ENCODE data around the gene FBXL17. TPM values are rescaled to one million over a fixed set of nuclear protein-coding genes. Genes with fewer than 3 reads are reported as not detected.

FBXL17 gene
- total RNA-seq, 1 donor from 2014 or later, result 15.9 TPM

DNA sequence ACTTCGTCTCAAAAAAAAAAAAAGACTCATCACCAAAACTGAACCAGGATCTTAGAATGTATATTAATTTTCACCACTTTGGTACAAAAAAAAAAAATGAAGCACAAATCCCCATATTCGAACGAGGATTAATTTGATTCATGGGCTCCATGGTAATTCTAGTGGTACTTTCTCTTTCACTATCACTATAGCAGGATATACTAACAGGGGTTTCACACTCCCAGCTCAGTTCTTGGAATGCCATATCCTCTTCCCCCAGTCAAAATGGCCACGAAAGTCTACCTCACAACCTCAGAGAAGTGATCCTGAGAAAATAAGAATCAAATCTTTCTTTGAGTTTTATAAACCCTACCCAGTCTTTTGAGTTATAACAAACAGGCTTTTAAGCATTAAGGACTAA, 235.7 kb downstream of the FBXL17 start:
- Mint-ChIP-seq H3K4me3 (ENCODE audit: low read depth) (no peak overlapping the region), H3K4me1 (ENCODE audit: low read depth) (peaks cover under 1% of the 10 kb centered on the region), H3K27ac (no peak overlapping the region), H3K27me3 (no peaks in the 10 kb centered on the region), H3K9me3 (ENCODE audit: low read depth) (no peaks in the 10 kb centered on the region), H3K36me3 (ENCODE audit: insufficient read depth) (peaks cover 4% of the 10 kb centered on the region)
- TF ChIP-seq, protein P1, sequence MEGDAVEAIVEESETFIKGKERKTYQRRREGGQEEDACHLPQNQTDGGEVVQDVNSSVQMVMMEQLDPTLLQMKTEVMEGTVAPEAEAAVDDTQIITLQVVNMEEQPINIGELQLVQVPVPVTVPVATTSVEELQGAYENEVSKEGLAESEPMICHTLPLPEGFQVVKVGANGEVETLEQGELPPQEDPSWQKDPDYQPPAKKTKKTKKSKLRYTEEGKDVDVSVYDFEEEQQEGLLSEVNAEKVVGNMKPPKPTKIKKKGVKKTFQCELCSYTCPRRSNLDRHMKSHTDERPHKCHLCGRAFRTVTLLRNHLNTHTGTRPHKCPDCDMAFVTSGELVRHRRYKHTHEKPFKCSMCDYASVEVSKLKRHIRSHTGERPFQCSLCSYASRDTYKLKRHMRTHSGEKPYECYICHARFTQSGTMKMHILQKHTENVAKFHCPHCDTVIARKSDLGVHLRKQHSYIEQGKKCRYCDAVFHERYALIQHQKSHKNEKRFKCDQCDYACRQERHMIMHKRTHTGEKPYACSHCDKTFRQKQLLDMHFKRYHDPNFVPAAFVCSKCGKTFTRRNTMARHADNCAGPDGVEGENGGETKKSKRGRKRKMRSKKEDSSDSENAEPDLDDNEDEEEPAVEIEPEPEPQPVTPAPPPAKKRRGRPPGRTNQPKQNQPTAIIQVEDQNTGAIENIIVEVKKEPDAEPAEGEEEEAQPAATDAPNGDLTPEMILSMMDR (IDR thresholded peaks at IDR 0.05; ENCODE audit: unreplicated experiment), result no peak
- no peak for DNase-seq (ENCODE audit: low spot score, unreplicated experiment)

DNA sequence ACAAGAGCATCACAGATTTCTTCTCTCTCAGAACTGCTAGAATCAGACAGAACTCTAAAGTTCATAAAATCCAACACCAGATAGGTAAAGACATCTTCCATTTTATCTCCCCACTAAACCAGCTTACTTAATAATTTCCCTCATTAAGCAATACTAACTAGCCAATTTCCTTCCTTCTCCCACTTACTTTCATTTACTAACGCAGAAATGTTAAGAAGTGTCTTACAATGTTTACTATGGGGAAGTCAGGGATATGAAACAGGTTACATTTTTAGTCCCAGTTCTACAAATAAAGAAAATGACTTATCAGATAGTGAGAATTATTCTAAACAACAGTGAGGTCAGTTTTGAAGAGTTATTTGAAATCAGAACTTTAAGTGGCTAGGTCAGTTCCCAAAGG, 236.5 kb downstream of the FBXL17 start:
- no peak overlapping the region for H3K4me3 Mint-ChIP-seq (ENCODE audit: low read depth)
- no peak overlapping the region for H3K27ac Mint-ChIP-seq
- H3K27me3 Mint-ChIP-seq, result no peaks in the 10 kb centered on the region
- H3K9me3 Mint-ChIP-seq (ENCODE audit: low read depth), result no peaks in the 10 kb centered on the region
- TF ChIP-seq, protein P1 (IDR thresholded peaks at IDR 0.05; ENCODE audit: unreplicated experiment), result no peak
- H3K36me3 Mint-ChIP-seq (ENCODE audit: insufficient read depth), result peaks cover 4% of the 10 kb centered on the region
- no peak for DNase-seq (ENCODE audit: low spot score, unreplicated experiment)
- no peaks in the 10 kb centered on the region for H3K4me1 Mint-ChIP-seq (ENCODE audit: low read depth)

DNA sequence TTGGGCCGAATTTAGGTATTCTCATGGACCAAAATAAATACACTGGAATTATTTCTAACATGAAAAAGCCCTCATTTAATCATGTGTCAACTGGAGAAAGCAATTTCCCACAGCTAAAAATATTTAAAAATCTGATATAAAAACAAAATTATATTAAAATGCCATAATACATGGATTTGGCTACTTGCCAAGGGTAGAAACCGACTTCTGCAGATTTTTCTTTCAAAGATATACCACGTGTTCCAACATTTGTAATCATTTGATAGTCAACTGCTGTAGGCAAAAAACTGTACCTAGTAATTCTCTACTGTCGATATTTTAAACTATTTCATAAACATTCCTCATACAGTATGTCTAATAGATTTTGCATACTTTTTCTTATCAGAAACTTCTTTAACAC, 237.6 kb downstream of the FBXL17 start:
- Mint-ChIP-seq H3K27me3 (no peaks in the 10 kb centered on the region), H3K4me3 (ENCODE audit: low read depth) (no peak overlapping the region), H3K36me3 (ENCODE audit: insufficient read depth) (peaks cover 4% of the 10 kb centered on the region), H3K9me3 (ENCODE audit: low read depth) (no peaks in the 10 kb centered on the region), H3K27ac (no peak overlapping the region), H3K4me1 (ENCODE audit: low read depth) (no peaks in the 10 kb centered on the region)
- DNase-seq (ENCODE audit: low spot score, unreplicated experiment), result no peak
- TF ChIP-seq, protein P1 (IDR thresholded peaks at IDR 0.05; ENCODE audit: unreplicated experiment), result no peak

DNA sequence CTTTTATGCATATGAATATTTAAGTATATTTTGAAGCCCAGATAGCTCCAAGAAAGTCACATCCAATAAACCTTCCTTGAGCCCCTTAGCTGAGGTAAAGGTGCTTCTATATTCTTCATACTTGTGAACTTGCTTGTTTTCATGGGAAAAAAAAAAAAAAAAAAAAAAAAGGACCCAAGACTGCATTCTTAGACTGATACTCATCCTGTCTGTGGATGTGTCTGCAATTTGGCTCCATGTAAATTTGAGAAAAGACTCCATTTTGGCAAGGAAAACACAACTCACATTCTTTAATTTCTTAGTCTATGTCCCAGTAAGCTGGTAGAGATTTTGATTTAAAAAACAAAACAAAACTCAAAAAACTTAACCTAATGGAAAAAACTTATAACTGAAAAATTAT, 238.3 kb downstream of the FBXL17 start:
- no peak overlapping the region for H3K27ac Mint-ChIP-seq

DNA sequence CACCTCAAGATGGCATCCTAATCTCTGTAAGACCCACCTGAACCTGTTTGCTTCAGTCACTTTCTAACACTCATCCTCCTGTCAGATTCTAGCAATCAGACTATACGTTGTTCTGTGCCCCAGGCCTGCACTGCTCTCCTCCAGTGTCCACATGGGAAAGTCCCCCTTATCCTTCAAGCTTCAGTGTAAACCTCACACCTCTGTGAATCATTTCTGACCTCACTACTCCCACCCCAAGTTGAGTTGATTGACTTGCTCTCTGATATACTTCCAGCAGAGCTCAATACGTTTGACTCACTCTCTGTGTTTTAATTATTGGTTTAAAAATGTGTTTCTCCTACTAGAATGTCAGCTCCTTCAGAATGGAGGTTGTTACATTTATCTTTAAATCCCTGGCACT, 240.2 kb downstream of the FBXL17 start:
- Mint-ChIP-seq H3K4me3 (ENCODE audit: low read depth) (no peak overlapping the region), H3K36me3 (ENCODE audit: insufficient read depth) (peaks cover 3% of the 10 kb centered on the region), H3K27ac (no peak overlapping the region), H3K27me3 (no peaks in the 10 kb centered on the region), H3K9me3 (ENCODE audit: low read depth) (no peaks in the 10 kb centered on the region), H3K4me1 (ENCODE audit: low read depth) (no peaks in the 10 kb centered on the region)
- TF ChIP-seq, protein P1 (IDR thresholded peaks at IDR 0.05; ENCODE audit: unreplicated experiment), result no peak
- no peak for DNase-seq (ENCODE audit: low spot score, unreplicated experiment)

More for the DNA sequence above, 238.3 kb downstream of the FBXL17 start:
- no peaks in the 10 kb centered on the region for H3K9me3 Mint-ChIP-seq (ENCODE audit: low read depth)
- H3K27me3 Mint-ChIP-seq, result no peaks in the 10 kb centered on the region
- no peak overlapping the region for H3K4me3 Mint-ChIP-seq (ENCODE audit: low read depth)
- no peaks in the 10 kb centered on the region for H3K4me1 Mint-ChIP-seq (ENCODE audit: low read depth)
- H3K36me3 Mint-ChIP-seq (ENCODE audit: insufficient read depth), result peaks cover 4% of the 10 kb centered on the region
- TF ChIP-seq, protein P1 (IDR thresholded peaks at IDR 0.05; ENCODE audit: unreplicated experiment), result no peak
- no peak for DNase-seq (ENCODE audit: low spot score, unreplicated experiment)
